Measurements from ENCODE around the gene C15orf39.
"Not testable (repeated sequence)": the region's sequence is repeated elsewhere in the genome, so short reads cannot be mapped to it uniquely, and the experiment has no call there.

C15orf39 gene

DNA sequence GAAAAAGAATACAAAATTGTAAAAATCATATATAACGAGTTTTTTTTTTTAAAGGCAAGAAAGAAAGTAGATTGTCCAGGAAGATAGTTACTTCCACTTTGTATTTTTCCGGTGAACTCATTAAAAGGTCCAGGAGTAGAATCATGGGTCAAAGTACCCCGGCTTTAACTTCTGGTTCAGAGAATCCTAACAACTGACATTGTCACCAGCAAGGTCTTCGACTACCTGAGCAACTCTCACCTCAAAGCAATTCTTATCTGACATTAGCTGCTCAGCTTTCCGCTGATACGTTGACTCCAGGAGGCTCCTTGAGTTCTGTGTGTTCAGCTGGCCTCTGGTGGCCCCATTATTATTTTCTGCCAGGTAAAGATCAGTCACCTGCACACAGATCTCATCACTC, 47.3 kb downstream of the C15orf39 start:
- not testable (repeated sequence) for H3K27me3 ChIP-seq (ENCODE audit: control insufficient read depth, insufficient read depth, low read length); H3K27ac ChIP-seq (ENCODE audit: low read length); H3K4me3 ChIP-seq (ENCODE audit: low read length); DNase-seq (ENCODE audit: low read depth, low spot score); H3K4me1 ChIP-seq (ENCODE audit: control insufficient read depth, insufficient read depth, low read length); H3K9me3 ChIP-seq (ENCODE audit: control insufficient read depth, insufficient read depth, low read length); H3K36me3 ChIP-seq (ENCODE audit: control insufficient read depth, insufficient read depth, low read length)
- no CpG with 5 or more reads among the region's 6 CpGs for WGBS (ENCODE audit: insufficient coverage, insufficient read length)

DNA sequence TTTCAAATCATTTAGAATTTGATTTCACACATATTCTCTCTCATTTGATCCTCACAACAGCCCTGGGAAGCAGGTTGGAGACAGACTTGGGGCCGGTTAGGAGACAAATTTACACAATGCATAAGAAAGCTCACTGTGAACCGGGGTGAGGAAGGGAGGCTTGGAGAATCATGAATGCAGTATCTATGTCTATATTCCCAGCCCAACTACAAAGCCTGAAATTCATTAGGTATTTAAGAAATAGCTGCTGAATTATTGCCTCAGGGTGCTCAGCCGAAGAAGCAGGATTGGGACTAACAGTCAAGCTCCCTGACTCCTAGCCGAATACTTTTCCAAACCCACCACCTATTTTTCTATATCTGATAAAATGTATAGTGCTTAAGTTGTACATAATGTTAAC, 48.0 kb downstream of the C15orf39 start:
- DNase-seq (ENCODE audit: low read depth, low spot score), result no peak
- Histone ChIP-seq H3K27me3 (ENCODE audit: control insufficient read depth, insufficient read depth, low read length) (no peaks in the 10 kb centered on the region), H3K36me3 (ENCODE audit: control insufficient read depth, insufficient read depth, low read length) (no peaks in the 10 kb centered on the region), H3K4me3 (ENCODE audit: low read length) (no peak overlapping the region), H3K9me3 (ENCODE audit: control insufficient read depth, insufficient read depth, low read length) (no peaks in the 10 kb centered on the region; the same call in 1 of the 2 replicates), H3K4me1 (ENCODE audit: control insufficient read depth, insufficient read depth, low read length) (peaks cover 1% of the 10 kb centered on the region), H3K27ac (ENCODE audit: low read length) (no peak overlapping the region)
- WGBS (ENCODE audit: insufficient coverage, insufficient read length), result no CpG with 5 or more reads among the region's 4 CpGs

DNA sequence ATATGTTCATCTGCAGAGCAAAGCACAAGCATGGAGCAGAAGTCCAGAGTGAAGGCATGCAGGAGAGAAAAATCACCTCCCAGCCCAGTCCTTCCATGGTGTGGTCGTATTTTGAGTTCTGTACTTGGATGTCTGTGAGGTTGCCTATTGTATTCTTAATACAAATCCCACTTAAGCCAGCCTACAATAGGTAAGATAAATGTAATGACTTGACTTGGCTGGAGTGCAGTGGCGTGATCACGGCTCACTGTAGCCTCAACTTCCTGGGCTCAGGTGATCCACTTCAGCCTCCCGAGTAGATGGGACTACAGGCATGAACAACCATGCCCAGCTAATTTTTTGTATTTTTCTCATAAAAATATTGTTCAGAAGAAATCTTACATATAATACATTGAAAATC, 49.7 kb downstream of the C15orf39 start:
- H3K9me3 ChIP-seq (ENCODE audit: control insufficient read depth, insufficient read depth, low read length); H3K27me3 ChIP-seq (ENCODE audit: control insufficient read depth, insufficient read depth, low read length); H3K4me3 ChIP-seq (ENCODE audit: low read length); H3K36me3 ChIP-seq (ENCODE audit: control insufficient read depth, insufficient read depth, low read length); H3K4me1 ChIP-seq (ENCODE audit: control insufficient read depth, insufficient read depth, low read length); H3K27ac ChIP-seq (ENCODE audit: low read length); DNase-seq (ENCODE audit: low read depth, low spot score): not testable (repeated sequence)
- WGBS (ENCODE audit: insufficient coverage, insufficient read length), result no CpG with 5 or more reads among the region's 4 CpGs

DNA sequence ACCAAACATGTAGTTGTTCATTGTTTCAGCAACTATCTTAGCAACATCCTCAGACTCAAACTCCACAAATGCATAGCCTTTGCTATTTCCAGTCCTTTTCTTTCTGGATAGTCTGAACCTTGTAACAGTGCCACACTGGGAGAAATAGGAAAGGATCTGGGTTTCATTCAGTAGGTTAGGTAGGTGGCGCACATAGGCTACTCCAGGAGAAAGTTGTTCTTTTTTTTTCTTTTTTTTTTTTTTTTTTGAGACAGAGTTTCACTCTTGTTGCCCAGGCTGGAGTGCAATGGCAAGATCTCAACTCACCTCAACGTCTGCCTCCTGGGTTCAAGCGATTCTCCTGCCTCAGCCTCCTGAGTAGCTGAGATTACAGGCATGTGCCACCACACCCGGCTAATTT, 50.6 kb downstream of the C15orf39 start:
- no CpG with 5 or more reads among the region's 4 CpGs for WGBS (ENCODE audit: insufficient coverage, insufficient read length)
- H3K4me3 ChIP-seq (ENCODE audit: low read length); H3K9me3 ChIP-seq (ENCODE audit: control insufficient read depth, insufficient read depth, low read length); H3K27me3 ChIP-seq (ENCODE audit: control insufficient read depth, insufficient read depth, low read length); H3K4me1 ChIP-seq (ENCODE audit: control insufficient read depth, insufficient read depth, low read length); H3K36me3 ChIP-seq (ENCODE audit: control insufficient read depth, insufficient read depth, low read length); DNase-seq (ENCODE audit: low read depth, low spot score); H3K27ac ChIP-seq (ENCODE audit: low read length): not testable (repeated sequence)

DNA sequence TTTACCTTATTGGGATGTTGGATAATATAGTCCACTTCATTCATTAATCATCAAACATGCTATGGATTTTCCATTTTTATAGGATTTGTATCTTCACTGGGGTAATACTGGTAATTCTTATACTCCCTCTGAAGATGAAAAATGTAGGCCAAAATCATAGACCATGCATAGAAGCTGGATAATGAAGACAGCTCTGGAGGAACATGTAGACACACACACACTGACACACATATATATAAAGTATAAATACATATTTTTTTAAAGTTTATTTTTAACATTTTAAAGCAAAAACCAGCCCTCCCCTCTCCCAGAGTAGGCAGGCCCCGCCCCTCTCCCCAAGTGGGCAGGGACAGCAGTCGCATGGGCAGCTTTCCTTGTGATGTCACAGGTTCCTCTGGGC, 56.4 kb downstream of the C15orf39 start, which contains the start of gene GOLGA6C:
TSS of gene GOLGA6C (plus strand) at position 301 of the 400 bp plus-strand sequence. CDS start 265 bp downstream, outside the sequence.
- DNase-seq (ENCODE audit: low read depth, low spot score); H3K4me1 ChIP-seq (ENCODE audit: control insufficient read depth, insufficient read depth, low read length); H3K4me3 ChIP-seq (ENCODE audit: low read length); H3K36me3 ChIP-seq (ENCODE audit: control insufficient read depth, insufficient read depth, low read length); H3K27me3 ChIP-seq (ENCODE audit: control insufficient read depth, insufficient read depth, low read length); H3K27ac ChIP-seq (ENCODE audit: low read length); H3K9me3 ChIP-seq (ENCODE audit: control insufficient read depth, insufficient read depth, low read length): not testable (repeated sequence)
- no CpG with 5 or more reads among the region's 2 CpGs for WGBS (ENCODE audit: insufficient coverage, insufficient read length)

DNA sequence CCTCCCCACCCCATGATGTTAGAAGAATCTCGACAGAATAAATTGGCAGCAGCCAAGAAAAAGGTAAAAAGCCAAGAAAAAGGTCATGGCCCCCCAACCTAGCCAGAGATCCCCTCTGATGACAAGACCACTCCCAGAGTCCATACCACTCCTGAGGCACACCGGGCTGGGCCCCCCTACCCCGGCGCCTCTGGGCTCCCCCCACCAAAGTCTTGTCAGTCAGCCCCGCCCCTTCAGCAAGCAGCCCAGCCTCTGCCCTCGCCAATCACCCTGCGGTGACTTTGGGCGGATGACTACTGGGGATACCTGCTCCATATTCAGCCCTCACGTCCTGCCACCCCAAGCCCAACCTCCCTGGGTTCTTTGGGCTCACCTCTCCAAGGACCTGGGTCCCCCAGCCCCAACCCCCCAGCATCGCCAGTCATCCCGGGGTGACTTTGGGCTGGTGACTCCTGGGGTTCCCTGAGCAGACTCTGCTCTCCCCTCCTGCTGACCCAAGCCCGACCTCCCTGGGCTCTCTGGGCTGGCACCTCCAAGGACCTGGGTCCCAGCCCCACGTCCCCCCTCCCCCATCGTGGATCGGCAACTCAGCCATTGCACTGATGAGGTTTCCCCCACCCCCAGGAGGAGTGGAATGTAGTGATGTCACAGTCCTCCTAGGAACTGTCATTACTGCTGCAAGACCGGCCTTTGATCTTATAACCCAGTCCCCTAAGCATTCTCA, 57.1 kb downstream of the C15orf39 start:
- H3K9me3 ChIP-seq (ENCODE audit: control insufficient read depth, insufficient read depth, low read length); H3K4me3 ChIP-seq (ENCODE audit: low read length); H3K36me3 ChIP-seq (ENCODE audit: control insufficient read depth, insufficient read depth, low read length); H3K4me1 ChIP-seq (ENCODE audit: control insufficient read depth, insufficient read depth, low read length); DNase-seq (ENCODE audit: low read depth, low spot score); H3K27ac ChIP-seq (ENCODE audit: low read length); H3K27me3 ChIP-seq (ENCODE audit: control insufficient read depth, insufficient read depth, low read length): not testable (repeated sequence)
- WGBS (ENCODE audit: insufficient coverage, insufficient read length), result no CpG with 5 or more reads among the region's 16 CpGs

DNA sequence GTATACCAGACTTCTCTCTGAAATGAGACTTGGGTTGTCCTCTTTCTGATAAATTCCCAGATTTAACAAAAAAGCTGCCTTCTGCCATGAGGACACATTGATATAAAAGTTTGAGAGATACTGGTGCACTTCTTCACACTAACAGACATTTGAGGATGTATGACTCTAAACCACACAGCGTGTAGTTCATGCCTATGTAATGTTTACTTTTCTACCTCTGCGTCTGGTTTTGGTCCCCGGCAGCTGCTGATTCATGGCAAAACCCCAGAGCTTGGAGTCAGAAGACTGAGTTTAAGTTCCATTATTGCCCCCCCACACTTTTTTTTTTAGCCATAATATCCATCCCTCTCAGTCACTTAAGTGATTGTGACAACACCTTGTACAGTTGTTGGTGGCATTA, 58.2 kb downstream of the C15orf39 start:
- DNase-seq (ENCODE audit: low read depth, low spot score); H3K27me3 ChIP-seq (ENCODE audit: control insufficient read depth, insufficient read depth, low read length); H3K27ac ChIP-seq (ENCODE audit: low read length); H3K9me3 ChIP-seq (ENCODE audit: control insufficient read depth, insufficient read depth, low read length); H3K36me3 ChIP-seq (ENCODE audit: control insufficient read depth, insufficient read depth, low read length); H3K4me1 ChIP-seq (ENCODE audit: control insufficient read depth, insufficient read depth, low read length); H3K4me3 ChIP-seq (ENCODE audit: low read length): not testable (repeated sequence)
- no CpG with 5 or more reads among the region's 3 CpGs for WGBS (ENCODE audit: insufficient coverage, insufficient read length)
